ENCODE data around the gene PTGER3. TPM values are rescaled to one million over a fixed set of nuclear protein-coding genes. Genes with fewer than 3 reads are reported as not detected.

The PTGER3 gene
- total RNA-seq, 1 donor from 2014 or later = 1.9 TPM

DNA sequence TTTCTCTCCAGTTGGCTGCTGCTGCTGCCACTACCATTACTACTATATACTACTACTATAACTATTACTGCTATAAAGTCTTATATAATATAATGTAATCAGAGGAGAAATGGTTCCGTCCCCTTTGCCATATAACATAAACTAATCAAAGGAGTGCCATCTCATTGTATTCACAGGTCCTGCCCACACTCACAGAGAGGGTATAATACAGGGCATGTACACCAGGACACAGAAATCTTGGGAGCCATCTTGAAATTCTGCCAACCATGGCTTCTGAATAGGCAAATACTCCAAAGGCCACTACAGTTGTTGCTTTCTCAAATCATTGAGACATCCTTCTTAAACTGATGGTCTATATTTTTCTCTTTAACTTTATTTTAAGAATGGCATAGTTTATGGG lies 40.1 kb upstream of the PTGER3 start:
- Histone ChIP-seq H3K27ac (no peak overlapping the region), H3K4me3 (no peak overlapping the region), H3K27me3 (ENCODE audit: low read depth) (no peaks in the 10 kb centered on the region), H3K36me3 (no peaks in the 10 kb centered on the region), H3K4me1 (no peaks in the 10 kb centered on the region), H3K9me3 (no peaks in the 10 kb centered on the region)
- ATAC-seq = no peak
- intact Hi-C loops (cut with DNase I) = no loop called here
- DNase-seq = no peak
- no peak for TF ChIP-seq CTCF (IDR thresholded peaks at IDR 0.05)

DNA sequence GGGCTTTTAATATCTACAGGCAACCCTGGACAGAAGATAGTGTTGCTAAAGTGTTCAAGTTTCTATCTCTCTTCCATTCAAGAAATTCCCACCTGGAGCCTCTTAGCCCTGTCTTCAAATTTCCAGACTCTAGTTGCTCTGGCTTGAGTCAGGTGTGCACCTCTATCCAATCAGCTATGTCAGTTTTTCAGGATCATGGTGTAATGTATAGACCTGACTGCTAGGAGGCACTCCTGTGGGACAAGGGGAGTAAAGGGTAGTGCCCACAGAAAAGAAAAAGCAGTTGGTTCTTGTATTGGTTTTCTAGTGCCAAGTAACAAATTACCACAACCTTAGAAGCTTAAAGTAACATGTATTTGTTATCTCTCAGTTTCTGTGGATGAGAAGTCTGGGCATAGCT lies 39.4 kb upstream of the PTGER3 start:
- Histone ChIP-seq H3K36me3 (no peaks in the 10 kb centered on the region), H3K4me1 (no peaks in the 10 kb centered on the region), H3K9me3 (no peaks in the 10 kb centered on the region), H3K27ac (no peak overlapping the region), H3K27me3 (ENCODE audit: low read depth) (no peaks in the 10 kb centered on the region), H3K4me3 (no peak overlapping the region)
- DNase-seq (no peak), ATAC-seq (no peak)
- no peak for TF ChIP-seq CTCF (IDR thresholded peaks at IDR 0.05)
- intact Hi-C loops (cut with DNase I) = no loop called here

DNA sequence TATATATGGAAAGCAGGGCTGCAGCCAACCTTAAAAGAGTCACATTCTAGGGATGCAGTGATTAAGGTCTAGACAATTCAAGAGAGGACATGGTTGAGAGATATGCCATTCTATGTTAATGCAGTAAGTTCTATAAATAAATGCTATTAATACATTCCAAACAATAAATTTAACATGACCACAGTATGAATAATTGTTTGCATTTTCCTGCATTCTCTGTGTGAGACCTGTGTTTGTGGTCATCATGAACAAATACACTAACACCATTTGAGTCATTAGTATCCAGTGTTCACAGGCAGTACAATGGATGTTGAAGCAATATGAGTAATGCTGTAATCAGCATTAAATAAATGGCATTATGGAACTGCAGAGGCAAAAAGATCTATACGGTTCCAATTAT lies 38.7 kb upstream of the PTGER3 start:
- H3K27me3 ChIP-seq (ENCODE audit: low read depth) = no peaks in the 10 kb centered on the region
- peaks cover 7% of the 10 kb centered on the region for H3K4me1 ChIP-seq
- TF ChIP-seq CTCF (IDR thresholded peaks at IDR 0.05) = no peak
- H3K36me3 ChIP-seq = no peaks in the 10 kb centered on the region
- DNase-seq (no peak), ATAC-seq (no peak)
- intact Hi-C loops (cut with DNase I) = no loop called here
- H3K4me3 ChIP-seq = no peak overlapping the region
- H3K9me3 ChIP-seq = no peaks in the 10 kb centered on the region
- H3K27ac ChIP-seq = no peak overlapping the region

DNA sequence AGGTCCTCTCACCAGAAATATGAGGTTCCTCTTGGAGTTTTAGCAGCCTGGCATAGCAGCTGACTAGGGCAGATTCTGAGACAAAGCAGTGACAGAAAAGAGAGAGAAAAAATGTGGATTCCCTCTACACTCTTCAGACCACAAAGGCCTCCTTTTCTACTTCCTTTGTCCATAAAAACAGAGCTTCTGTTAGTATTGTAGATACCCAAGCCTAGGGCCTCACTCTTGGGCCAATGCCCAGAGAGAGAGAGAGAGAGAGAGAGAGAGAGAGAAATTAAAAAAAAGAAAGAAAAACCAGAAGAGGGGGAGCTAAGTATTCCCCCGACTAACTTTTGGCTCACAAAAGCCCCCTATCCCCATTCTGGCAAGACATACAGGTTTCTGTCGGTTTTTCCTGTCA lies 35.7 kb upstream of the PTGER3 start:
- Histone ChIP-seq H3K27ac (no peak overlapping the region), H3K9me3 (no peaks in the 10 kb centered on the region), H3K36me3 (peaks cover 3% of the 10 kb centered on the region), H3K4me3 (no peak overlapping the region), H3K4me1 (peaks cover 25% of the 10 kb centered on the region), H3K27me3 (ENCODE audit: low read depth) (no peaks in the 10 kb centered on the region)
- intact Hi-C loops (cut with DNase I) = no loop called here
- no peak for TF ChIP-seq CTCF (IDR thresholded peaks at IDR 0.05)
- ATAC-seq = no peak
- no peak for DNase-seq

DNA sequence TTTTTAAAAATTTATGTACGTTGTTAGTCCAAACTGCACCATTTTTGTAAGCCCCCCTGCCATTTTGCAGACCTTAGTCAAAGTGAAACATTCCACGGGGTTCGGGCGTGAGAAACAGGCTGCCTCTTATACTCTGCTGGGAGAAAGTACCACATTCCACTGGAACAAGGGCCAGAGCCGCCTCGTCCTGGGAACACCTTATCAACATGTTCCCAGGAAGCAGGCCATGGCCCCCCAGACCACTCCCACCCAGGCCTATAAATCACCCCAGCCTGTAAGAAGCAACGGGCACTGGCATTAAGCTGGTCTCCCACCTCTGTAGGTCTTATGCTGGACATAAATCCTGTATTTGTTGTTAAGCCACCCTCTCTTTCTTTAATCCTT lies 34.1 kb upstream of the PTGER3 start:
- intact Hi-C loops (cut with DNase I) = no loop called here
- H3K36me3 ChIP-seq = peaks cover 19% of the 10 kb centered on the region
- ATAC-seq (peak in 1 of 2 donors; percentile 6), DNase-seq (peak; percentile 53)
- H3K9me3 ChIP-seq = no peaks in the 10 kb centered on the region
- no peak for TF ChIP-seq CTCF (IDR thresholded peaks at IDR 0.05)
- peak overlapping the region; percentile 94 for H3K27ac ChIP-seq
- peaks cover 32% of the 10 kb centered on the region for H3K4me1 ChIP-seq
- H3K27me3 ChIP-seq (ENCODE audit: low read depth) = no peaks in the 10 kb centered on the region
- peak overlapping the region; percentile 77 for H3K4me3 ChIP-seq
